Measurements from ENCODE around the gene GPANK1.

GRCh38 chr6:31681135-31681671 lies 16.4 kb upstream of the GPANK1 start:
- TF ChIP-seq POLR2AphosphoS5 (IDR thresholded peaks at IDR 0.05; ENCODE audit: low read depth, low read length): no peak
- TF ChIP-seq TAF1 (IDR thresholded peaks at IDR 0.05; ENCODE audit: borderline replicate concordance, insufficient read depth, low read length): no peak
- TF ChIP-seq SIN3A (IDR thresholded peaks at IDR 0.05; ENCODE audit: borderline replicate concordance, insufficient read depth, low read length): no peak
- no peak for TF ChIP-seq REST (IDR thresholded peaks at IDR 0.05; ENCODE audit: insufficient read depth in 1 of 2, low read depth in 2 of 2, low read length in 2 of 2)
